ENCODE results near the gene MRPS34. TPM values are rescaled to one million over a fixed set of nuclear protein-coding genes. Genes with fewer than 3 reads are reported as not detected.
A peak's percentile ranks its signal among the peaks of the same experiment; 100 is the strongest.

MRPS34 gene
- total RNA-seq, 4 donors from 2014 or later = 67.6 to 114 (median 82.3) TPM

DNA sequence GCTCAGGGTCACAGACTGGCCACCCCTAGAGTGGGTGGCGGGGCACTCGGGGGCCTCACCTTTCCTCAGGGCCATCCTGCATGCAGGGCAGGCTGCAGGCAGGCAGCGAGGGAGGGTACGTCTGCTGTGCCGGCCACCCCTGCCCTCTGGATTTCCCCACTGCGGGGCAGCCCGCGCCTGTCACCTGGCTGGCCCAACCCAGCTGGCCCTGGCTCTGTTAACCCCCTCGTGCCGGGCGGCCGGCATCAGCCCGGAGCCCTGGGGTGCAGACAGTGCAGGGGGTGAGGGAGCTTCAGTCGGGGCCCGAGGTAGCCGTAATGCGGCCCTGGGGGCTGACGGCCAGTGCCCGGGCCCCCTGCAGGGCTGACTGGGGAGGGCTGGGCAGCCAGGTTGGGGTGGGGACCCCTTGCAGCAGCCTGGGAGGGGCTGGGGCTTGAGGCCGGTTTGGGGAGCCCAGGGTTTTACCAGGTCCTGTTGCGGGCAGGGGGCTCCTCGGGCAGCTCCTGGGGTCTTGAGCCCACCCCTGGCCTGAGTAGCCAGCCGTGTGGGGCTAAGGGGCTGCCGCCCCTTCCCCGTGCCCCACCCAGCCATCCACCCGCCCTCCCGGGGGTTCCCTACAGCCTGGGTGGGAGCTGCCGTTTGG lies 20.8 kb upstream of the MRPS34 start, which contains the start of gene IGFALS:
Gene IGFALS, minus strand, starts transcription at position 128 of the 643 bp plus-strand sequence. Its CDS starts 53 bp downstream, at position 75.
- H3K27me3 ChIP-seq = no peaks in the 10 kb centered on the region
- H3K4me3 ChIP-seq = no peak within 1 kb of the TSS
- peaks cover 0 to 4% (median 0%) of the 10 kb centered on the region in 4 donors for H3K9me3 ChIP-seq
- no peaks in the 10 kb centered on the region for H3K4me1 ChIP-seq
- H3K27ac ChIP-seq = no peak within 1 kb of the TSS
- DNase-seq = peak in 2 of 3 donors; percentile 41 to 53
- H3K36me3 ChIP-seq = peaks cover 0 to 18% (median 0%) of the 10 kb centered on the region in 3 donors
- no peak for TF ChIP-seq POLR2A (IDR thresholded peaks at IDR 0.05)
- TF ChIP-seq, protein P1, sequence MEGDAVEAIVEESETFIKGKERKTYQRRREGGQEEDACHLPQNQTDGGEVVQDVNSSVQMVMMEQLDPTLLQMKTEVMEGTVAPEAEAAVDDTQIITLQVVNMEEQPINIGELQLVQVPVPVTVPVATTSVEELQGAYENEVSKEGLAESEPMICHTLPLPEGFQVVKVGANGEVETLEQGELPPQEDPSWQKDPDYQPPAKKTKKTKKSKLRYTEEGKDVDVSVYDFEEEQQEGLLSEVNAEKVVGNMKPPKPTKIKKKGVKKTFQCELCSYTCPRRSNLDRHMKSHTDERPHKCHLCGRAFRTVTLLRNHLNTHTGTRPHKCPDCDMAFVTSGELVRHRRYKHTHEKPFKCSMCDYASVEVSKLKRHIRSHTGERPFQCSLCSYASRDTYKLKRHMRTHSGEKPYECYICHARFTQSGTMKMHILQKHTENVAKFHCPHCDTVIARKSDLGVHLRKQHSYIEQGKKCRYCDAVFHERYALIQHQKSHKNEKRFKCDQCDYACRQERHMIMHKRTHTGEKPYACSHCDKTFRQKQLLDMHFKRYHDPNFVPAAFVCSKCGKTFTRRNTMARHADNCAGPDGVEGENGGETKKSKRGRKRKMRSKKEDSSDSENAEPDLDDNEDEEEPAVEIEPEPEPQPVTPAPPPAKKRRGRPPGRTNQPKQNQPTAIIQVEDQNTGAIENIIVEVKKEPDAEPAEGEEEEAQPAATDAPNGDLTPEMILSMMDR (IDR thresholded peaks at IDR 0.05) = no peak

DNA sequence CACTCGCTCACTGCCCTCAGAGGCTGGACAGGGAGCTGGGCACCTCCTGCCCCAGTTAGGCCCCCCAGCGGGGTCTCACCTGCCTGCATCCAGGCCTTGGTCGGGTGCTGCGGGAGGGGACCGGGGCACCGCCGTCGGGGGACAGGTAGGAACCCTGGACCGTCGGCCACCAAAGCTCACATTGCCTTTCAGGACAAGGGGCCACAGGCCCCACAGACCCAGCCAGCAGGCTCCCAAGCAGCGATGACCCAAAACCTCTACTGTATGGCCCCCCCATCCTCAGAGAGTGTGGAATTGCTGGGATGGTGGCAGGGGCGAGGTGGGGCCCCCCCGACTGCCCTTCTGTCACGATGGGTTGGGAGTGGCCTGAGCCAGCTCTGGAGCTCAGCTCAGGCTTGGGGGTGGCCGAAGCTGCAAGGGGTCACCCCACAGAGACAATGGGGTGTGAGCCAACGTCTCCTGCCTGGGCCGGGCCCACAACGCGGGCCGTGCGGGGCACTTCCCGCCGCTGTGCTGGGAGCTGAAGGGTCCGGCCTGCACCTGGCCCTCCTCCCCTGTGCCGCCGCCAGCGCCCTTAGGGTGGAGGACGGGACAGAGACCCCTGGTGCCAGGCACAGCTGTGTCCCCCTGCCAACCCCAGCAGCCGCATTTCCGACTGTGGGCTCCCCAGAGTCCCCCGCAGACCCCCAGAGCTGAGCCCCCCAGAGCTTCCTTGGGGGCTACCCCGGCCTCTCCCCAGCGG lies 20.1 kb upstream of the MRPS34 start:
- Histone ChIP-seq H3K36me3 (peaks cover 0 to 25% (median 0%) of the 10 kb centered on the region in 3 donors), H3K27ac (no peak overlapping the region), H3K4me1 (no peaks in the 10 kb centered on the region), H3K9me3 (peaks cover 0 to 2% (median 0%) of the 10 kb centered on the region in 4 donors), H3K4me3 (no peak overlapping the region), H3K27me3 (no peaks in the 10 kb centered on the region)
- TF ChIP-seq, protein P1 (IDR thresholded peaks at IDR 0.05) = no peak
- TF ChIP-seq POLR2A (IDR thresholded peaks at IDR 0.05) = no peak
- no peak for DNase-seq

DNA sequence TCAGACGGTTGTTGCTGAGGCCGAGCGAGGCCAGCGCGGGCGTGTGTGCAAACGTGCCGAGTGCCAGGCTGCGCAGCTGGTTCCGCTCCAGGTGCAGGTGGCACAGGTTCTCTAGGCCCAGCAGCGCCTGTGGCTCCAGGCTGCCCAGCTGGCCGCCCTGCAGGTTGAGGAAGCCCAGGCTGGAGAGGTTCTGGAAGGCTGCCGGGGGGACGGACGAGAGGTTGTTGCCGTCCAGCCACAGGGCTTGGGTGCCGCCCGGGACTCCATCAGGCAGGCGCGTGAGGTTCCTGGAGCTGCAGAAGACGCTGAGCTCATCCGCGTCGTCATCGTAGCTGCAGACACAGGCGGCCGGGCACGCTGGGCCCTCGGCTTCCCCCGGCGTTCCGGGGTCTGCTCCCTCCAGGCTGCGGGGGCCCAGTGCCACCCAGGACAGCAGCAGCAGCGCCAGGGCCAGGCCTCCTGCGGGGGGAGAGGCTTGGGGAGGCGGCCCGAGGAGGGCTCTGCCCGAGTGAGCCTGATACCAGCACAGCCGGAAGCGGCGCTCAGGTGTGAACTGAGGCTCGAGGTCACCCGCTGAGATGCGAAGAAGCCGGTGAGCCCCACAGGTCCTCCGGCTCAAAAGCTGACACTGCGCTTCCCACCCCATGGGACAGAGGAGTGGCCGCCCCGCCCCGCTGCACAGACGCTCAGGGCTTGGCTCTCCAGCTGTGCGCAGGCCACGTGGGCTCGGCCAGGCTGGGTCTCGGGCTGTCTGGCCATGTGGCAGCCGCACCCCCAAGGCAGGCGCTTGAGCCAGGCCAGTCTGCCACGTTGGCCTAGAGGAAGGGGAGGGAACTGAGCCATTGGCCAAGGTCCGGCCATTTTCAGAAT lies 19.2 kb upstream of the MRPS34 start:
- TF ChIP-seq POLR2A (IDR thresholded peaks at IDR 0.05) = no peak
- TF ChIP-seq, protein P1 (IDR thresholded peaks at IDR 0.05) = no peak
- Histone ChIP-seq H3K4me1 (no peaks in the 10 kb centered on the region), H3K27ac (no peak overlapping the region), H3K36me3 (peaks cover 0 to 32% (median 0%) of the 10 kb centered on the region in 3 donors), H3K27me3 (no peaks in the 10 kb centered on the region), H3K9me3 (no peaks in the 10 kb centered on the region), H3K4me3 (no peak overlapping the region)
- peak in 1 of 3 donors; percentile 47 for DNase-seq

DNA sequence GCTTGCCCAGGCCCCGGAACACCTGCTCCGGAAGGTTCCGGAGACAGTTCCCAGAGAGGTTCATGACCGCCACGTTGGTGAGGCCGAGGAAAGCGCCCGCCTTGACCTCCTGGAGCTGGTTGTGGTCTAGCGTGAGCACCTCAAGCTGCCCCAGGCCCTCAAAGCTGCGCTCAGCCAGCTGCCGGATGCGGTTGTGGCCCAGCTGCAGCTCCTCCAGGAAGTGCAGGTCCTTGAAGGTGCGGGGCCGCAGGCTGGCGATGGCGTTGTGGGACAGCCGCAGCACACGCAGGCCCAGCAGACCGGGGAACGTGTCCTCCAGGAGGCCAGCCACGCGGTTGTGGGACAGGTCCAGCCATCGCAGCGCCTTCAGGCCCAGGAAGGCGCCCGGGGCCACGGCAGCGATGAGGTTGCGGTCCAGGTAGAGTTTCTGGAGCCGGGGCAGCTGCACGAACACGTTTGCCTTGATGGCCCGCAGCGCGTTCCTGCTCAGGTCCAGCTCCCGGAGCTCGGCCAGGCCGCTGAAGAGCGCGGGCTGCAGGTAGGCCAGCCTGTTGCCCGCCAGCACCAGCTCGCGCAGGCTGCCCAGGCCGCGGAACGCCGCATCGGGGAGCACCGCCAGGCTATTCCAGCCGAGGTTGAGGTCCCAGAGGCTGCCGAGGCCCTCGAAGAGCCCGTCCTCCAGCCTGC lies 18.5 kb upstream of the MRPS34 start:
- H3K36me3 ChIP-seq = peaks cover 0 to 40% (median 0%) of the 10 kb centered on the region in 3 donors
- no peak overlapping the region for H3K27ac ChIP-seq
- DNase-seq = peak in 2 of 3 donors; percentile 43 to 46
- H3K4me1 ChIP-seq = no peaks in the 10 kb centered on the region
- TF ChIP-seq POLR2A (IDR thresholded peaks at IDR 0.05) = no peak
- H3K4me3 ChIP-seq = no peak overlapping the region
- H3K27me3 ChIP-seq = no peaks in the 10 kb centered on the region
- no peaks in the 10 kb centered on the region for H3K9me3 ChIP-seq

DNA sequence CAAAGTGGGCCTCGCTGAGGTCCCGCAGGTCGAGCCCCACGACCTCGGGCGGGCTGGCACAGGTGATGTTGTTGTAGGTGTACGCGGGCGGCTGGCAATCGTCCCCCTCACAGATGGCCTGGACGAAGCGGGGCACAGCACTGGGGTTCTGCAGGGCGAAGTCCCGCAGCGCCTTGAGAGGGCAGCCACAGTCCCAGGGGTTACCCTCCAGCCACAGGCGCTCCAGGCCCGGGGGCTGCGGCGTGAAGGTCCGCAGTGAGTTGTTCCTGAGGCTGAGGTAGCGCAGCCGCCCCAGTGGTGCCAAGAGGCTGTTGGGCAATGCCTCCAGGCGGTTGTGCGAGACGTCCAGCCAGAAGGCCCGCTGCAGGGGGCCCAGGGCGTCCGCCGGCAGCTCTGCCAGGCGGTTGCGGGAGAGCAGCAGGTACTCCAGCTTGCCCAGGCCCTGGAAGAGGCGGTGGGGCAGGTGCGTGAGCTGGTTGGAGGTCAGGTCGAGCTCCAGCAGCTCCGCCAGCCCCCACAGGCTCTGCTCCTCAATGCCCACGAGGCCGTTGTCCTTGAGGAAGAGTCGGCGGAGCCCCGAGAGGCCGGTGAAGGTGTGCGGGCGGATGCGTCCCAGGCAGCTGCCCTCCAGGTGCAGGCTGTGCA lies 17.8 kb upstream of the MRPS34 start:
- H3K36me3 ChIP-seq = peaks cover 0 to 43% (median 0%) of the 10 kb centered on the region in 3 donors
- no peaks in the 10 kb centered on the region for H3K4me1 ChIP-seq
- no peak overlapping the region for H3K4me3 ChIP-seq
- peak in 2 of 3 donors; percentile 42 to 44 for DNase-seq
- no peak for TF ChIP-seq POLR2A (IDR thresholded peaks at IDR 0.05)
- TF ChIP-seq, protein P1 (IDR thresholded peaks at IDR 0.05) = no peak
- H3K27me3 ChIP-seq = no peaks in the 10 kb centered on the region
- no peak overlapping the region for H3K27ac ChIP-seq
- no peaks in the 10 kb centered on the region for H3K9me3 ChIP-seq
